Suprapubic skin (tissue), 4 donors: Measurements from ENCODE around the gene ZNF276. TPM values are rescaled to one million over a fixed set of nuclear protein-coding genes. Genes with fewer than 3 reads are reported as not detected.

ENCODE experiments used
- DNase-seq, 2 donors: peaks; one replicate each; pipeline ENCODE4 v3.0.0-alpha.2; 2019; ENCODE audit warnings: low spot score in 2 of 2
- H3K27ac ChIP-seq: fragments of 200-600 bp; sonication (generic); one replicate; pipeline ENCODE4 v1.5.1; 2019
- H3K27me3 ChIP-seq: fragments of 200-600 bp; sonication (generic); one replicate; pipeline ENCODE4 v1.5.1; 2019
- H3K36me3 ChIP-seq: fragments of 200-600 bp; sonication (generic); one replicate; pipeline ENCODE4 v1.5.1; 2019
- H3K4me1 ChIP-seq: fragments of 200-600 bp; sonication (generic); one replicate; pipeline ENCODE4 v1.5.1; 2019
- H3K4me3 ChIP-seq: fragments of 200-600 bp; sonication (generic); one replicate; pipeline ENCODE4 v1.5.1; 2019; ENCODE audit warnings: mild to moderate bottlenecking
- H3K9me3 ChIP-seq: fragments of 200-600 bp; sonication (generic); one replicate; pipeline ENCODE4 v1.5.1; 2019
- CTCF ChIP-seq, 2 donors: fragments of 200-600 bp in 1 of 2; fragments of 450-650 bp in 1 of 2; sonication (generic) in 1 of 2; IDR thresholded peaks; one replicate each; pipeline ENCODE4 v1.5.1; 2016 to 2019; ENCODE audit warnings: antibody characterized with exemption in 2 of 2, mild to moderate bottlenecking in 1 of 2, moderate library complexity in 1 of 2
- EP300 ChIP-seq: sonication (generic); formaldehyde crosslinking; IDR thresholded peaks from one replicate; pipeline ENCODE4 v1.6.1; 2017; ENCODE audit warnings: antibody characterized with exemption
- POLR2A ChIP-seq, 2 donors: fragments of 450-650 bp; IDR thresholded peaks; one replicate each; pipeline ENCODE4 v1.6.1; 2017; ENCODE audit warnings: antibody characterized with exemption in 2 of 2, mild to moderate bottlenecking in 2 of 2, moderate library complexity in 2 of 2
- POLR2AphosphoS5 ChIP-seq, 3 donors: sonication (generic); formaldehyde crosslinking; IDR thresholded peaks; one replicate each; pipeline ENCODE4 v1.6.1; 2017; ENCODE audit warnings: antibody characterized with exemption in 3 of 3
- WGBS: methylation state at CpG from one replicate; pipeline ENCODE4 v1.1.5; 2018; 5-methylcytosine and 5-hydroxymethylcytosine counted together
- total RNA-seq, 4 donors: library from RNA; depleted of rRNA; stranded (reverse); fragments of >200 nt; gene quantifications; one replicate each; pipeline ENCODE4 v1.1.0, GENCODE V29; 2016

The ZNF276 gene
- total RNA-seq, 4 donors from 2014 or later: 39.8 to 106 (median 46.0) TPM

GRCh38 chr16:89741342-89742014 is 20.1 kb downstream of the ZNF276 start:
- Histone ChIP-seq H3K27me3 (no peaks in the 10 kb centered on the region), H3K9me3 (no peaks in the 10 kb centered on the region), H3K4me1 (no peaks in the 10 kb centered on the region), H3K27ac (no peak overlapping the region), H3K4me3 (no peak overlapping the region), H3K36me3 (peaks cover 51% of the 10 kb centered on the region)
- 83% methylated on average over 11 of the region's 11 CpGs for WGBS
- DNase-seq: no peak
- no peak for TF ChIP-seq POLR2A (IDR thresholded peaks at IDR 0.05)
- no peak for TF ChIP-seq EP300
- no peak for TF ChIP-seq CTCF (IDR thresholded peaks at IDR 0.05)
- no peak for TF ChIP-seq POLR2AphosphoS5 (IDR thresholded peaks at IDR 0.05)

GRCh38 chr16:89742948-89743347 is 21.6 kb downstream of the ZNF276 start:
- DNase-seq: no peak
- 77% methylated on average over 4 of the region's 4 CpGs for WGBS
- Histone ChIP-seq H3K36me3 (peaks cover 37% of the 10 kb centered on the region), H3K4me1 (no peaks in the 10 kb centered on the region), H3K27me3 (no peaks in the 10 kb centered on the region), H3K9me3 (no peaks in the 10 kb centered on the region), H3K27ac (no peak overlapping the region), H3K4me3 (no peak overlapping the region)
- TF ChIP-seq POLR2A (IDR thresholded peaks at IDR 0.05) (no peak), EP300 (no peak), POLR2AphosphoS5 (IDR thresholded peaks at IDR 0.05) (no peak), CTCF (IDR thresholded peaks at IDR 0.05) (no peak)

- Histone ChIP-seq H3K4me1 (peaks cover 4% of the 10 kb centered on the region), H3K4me3 (no peak overlapping the region), H3K9me3 (no peaks in the 10 kb centered on the region), H3K27me3 (no peaks in the 10 kb centered on the region), H3K36me3 (peaks cover 18% of the 10 kb centered on the region), H3K27ac (no peak overlapping the region)
- 93% methylated on average over 13 of the region's 16 CpGs for WGBS
- TF ChIP-seq CTCF (IDR thresholded peaks at IDR 0.05) (no peak), POLR2AphosphoS5 (IDR thresholded peaks at IDR 0.05) (no peak), POLR2A (IDR thresholded peaks at IDR 0.05) (no peak), EP300 (no peak)
- DNase-seq: no peak
Observed at GRCh38 chr16:89744813-89745212, 23.5 kb downstream of the ZNF276 start.

- Histone ChIP-seq H3K27ac (no peak overlapping the region), H3K9me3 (no peaks in the 10 kb centered on the region), H3K4me3 (no peak overlapping the region), H3K4me1 (peaks cover 6% of the 10 kb centered on the region), H3K27me3 (no peaks in the 10 kb centered on the region), H3K36me3 (peaks cover 8% of the 10 kb centered on the region)
- TF ChIP-seq POLR2AphosphoS5 (IDR thresholded peaks at IDR 0.05) (no peak), POLR2A (IDR thresholded peaks at IDR 0.05) (no peak), EP300 (no peak), CTCF (IDR thresholded peaks at IDR 0.05) (no peak)
- no peak for DNase-seq
- 98% methylated on average over 11 of the region's 15 CpGs for WGBS
Observed at GRCh38 chr16:89746043-89746442, 24.7 kb downstream of the ZNF276 start.

- no peak for DNase-seq
- H3K4me1 ChIP-seq: peaks cover 6% of the 10 kb centered on the region
- WGBS: 90% methylated on average over 9 of the region's 9 CpGs
- no peak overlapping the region for H3K27ac ChIP-seq
- no peaks in the 10 kb centered on the region for H3K36me3 ChIP-seq
- H3K4me3 ChIP-seq: no peak overlapping the region
- no peak for TF ChIP-seq POLR2AphosphoS5 (IDR thresholded peaks at IDR 0.05)
- no peak for TF ChIP-seq CTCF (IDR thresholded peaks at IDR 0.05)
- no peak for TF ChIP-seq POLR2A (IDR thresholded peaks at IDR 0.05)
- no peak for TF ChIP-seq EP300
- no peaks in the 10 kb centered on the region for H3K9me3 ChIP-seq
- no peaks in the 10 kb centered on the region for H3K27me3 ChIP-seq
Observed at GRCh38 chr16:89748076-89748475, 26.7 kb downstream of the ZNF276 start.
